ACHN (cell line): Measurements from ENCODE around the gene PRR36.

Experiments
- DNase-seq: peaks from one replicate; pipeline ENCODE4 v3.0.0-alpha.2; 2015
- in situ Hi-C: cut with HindIII; loops from 2 replicates; pipeline ENCODE4 v1.10.0; 2017; ENCODE audit warnings: low sequenced_read_pairs, low pct_ligation_motif_present, low pct_unique_long_range_greater_than_20kb

Gene PRR36

GRCh38 chr19:7879111-7879807, 5.1 kb upstream of the PRR36 start:
- in situ Hi-C loops = no loop called here
- no peak for DNase-seq

- in situ Hi-C loops = no loop called here
- no peak for DNase-seq
Observed at GRCh38 chr19:7877249-7877836, 3.2 kb upstream of the PRR36 start.

- in situ Hi-C loops = no loop called here
Observed at GRCh38 chr19:7874897-7875273, 695 bp upstream of the PRR36 start.

GRCh38 chr19:7873304-7874075, 700 bp downstream of the PRR36 start:
- in situ Hi-C loops = no loop called here
- no peak for DNase-seq

More at GRCh38 chr19:7874897-7875273, 695 bp upstream of the PRR36 start:
- DNase-seq = no peak

GRCh38 chr19:7872306-7873204, 1.6 kb downstream of the PRR36 start:
- in situ Hi-C loops = no loop called here
- DNase-seq = no peak

GRCh38 chr19:7871437-7872305, 2.5 kb downstream of the PRR36 start:
- in situ Hi-C loops = no loop called here
- DNase-seq = peak; percentile 90

- in situ Hi-C loops = no loop called here
- peak; percentile 73 for DNase-seq
Observed at GRCh38 chr19:7870571-7871436, 3.4 kb downstream of the PRR36 start.

GRCh38 chr19:7869910-7870511, 4.2 kb downstream of the PRR36 start:
- DNase-seq = peak; percentile 27
- in situ Hi-C loops = no loop called here

GRCh38 chr19:7869453-7869909, 4.7 kb downstream of the PRR36 start:
- in situ Hi-C loops = no loop called here
- peak; percentile 23 for DNase-seq

- peak; percentile 82 for DNase-seq
- in situ Hi-C loops = no loop called here
Observed at GRCh38 chr19:7868671-7869452, 5.3 kb downstream of the PRR36 start.

- no peak for DNase-seq
- in situ Hi-C loops = no loop called here
Observed at GRCh38 chr19:7868326-7868670, 5.9 kb downstream of the PRR36 start.

- in situ Hi-C loops = no loop called here
Observed at GRCh38 chr19:7867092-7867844, 6.9 kb downstream of the PRR36 start.

GRCh38 chr19:7866399-7867091, 7.6 kb downstream of the PRR36 start:
- no peak for DNase-seq
- in situ Hi-C loops = no loop called here

More at GRCh38 chr19:7867092-7867844, 6.9 kb downstream of the PRR36 start:
- DNase-seq = no peak

- DNase-seq = no peak
- in situ Hi-C loops = no loop called here
Observed at GRCh38 chr19:7865262-7865911, 8.8 kb downstream of the PRR36 start.
